Thyroid gland (tissue), 4 donors: ENCODE data around the gene GTPBP4. TPM values are rescaled to one million over a fixed set of nuclear protein-coding genes. Genes with fewer than 3 reads are reported as not detected.
"Not testable (repeated sequence)": the region's sequence is repeated elsewhere in the genome, so short reads cannot be mapped to it uniquely, and the experiment has no call there.

Experiments used
- DNase-seq, 2 donors: peaks; one replicate each; pipeline ENCODE4 v3.0.0-alpha.2; 2019
- H3K27ac ChIP-seq, 3 donors: fragments of 200-600 bp; sonication (generic); 1 replicate in 2 of 3; 2 replicates in 1 of 3; pipeline ENCODE4 v1.5.1; 2016 to 2019; ENCODE audit warnings: mild to moderate bottlenecking in 1 of 3, moderate library complexity in 1 of 3
- H3K27me3 ChIP-seq: fragments of 200-600 bp; sonication (generic); one replicate; pipeline ENCODE4 v1.5.1; 2019
- H3K36me3 ChIP-seq, 2 donors: fragments of 200-600 bp; sonication (generic); one replicate each; pipeline ENCODE4 v1.5.1; 2016 to 2019
- H3K4me1 ChIP-seq, 2 donors: fragments of 200-600 bp; sonication (generic); one replicate each; pipeline ENCODE4 v1.5.1; 2017 to 2019
- H3K4me3 ChIP-seq, 3 donors: fragments of 200-600 bp; sonication (generic); replicated peaks in 1 of 3; 1 replicate in 2 of 3; 2 replicates in 1 of 3; pipeline ENCODE4 v1.5.1; 2016; ENCODE audit warnings: mild to moderate bottlenecking in 1 of 3
- H3K9me3 ChIP-seq: fragments of 200-600 bp; sonication (generic); one replicate; pipeline ENCODE4 v1.5.1; 2017
- CTCF ChIP-seq, 6 experiments: fragments of 200-600 bp in 3 of 6; fragments of 450-650 bp in 3 of 6; sonication (generic) in 3 of 6; IDR thresholded peaks; one replicate each; pipeline ENCODE4 v1.5.1; 2016 to 2019; ENCODE audit warnings: antibody characterized with exemption in 6 of 6, mild to moderate bottlenecking in 2 of 6, inconsistent platforms in 1 of 6, moderate library complexity in 1 of 6
- POLR2A ChIP-seq, 2 donors: fragments of 450-650 bp; IDR thresholded peaks; one replicate each; pipeline ENCODE4 v1.6.1; 2017; ENCODE audit warnings: antibody characterized with exemption in 2 of 2, mild to moderate bottlenecking in 2 of 2, moderate library complexity in 1 of 2
- WGBS, 2 donors: methylation state at CpG; one replicate each; pipeline ENCODE4 v1.1.5; 2017; 5-methylcytosine and 5-hydroxymethylcytosine counted together
- intact Hi-C: fragments of 100-400 bp; cut with DNase I; formaldehyde crosslinking; loops from one replicate; pipeline ENCODE4 v1.15.1; 2023
- total RNA-seq, 4 donors: library from RNA; depleted of rRNA; stranded (reverse); fragments of >200 nt; gene quantifications; one replicate each; pipeline ENCODE4 v1.2.3, GENCODE V29; 2016

The GTPBP4 gene
- total RNA-seq, 4 donors from 2014 or later: 12.0 to 24.6 (median 19.8) TPM

- intact Hi-C loops: no loop called here
- Histone ChIP-seq H3K4me1 (no peaks in the 10 kb centered on the region), H3K36me3 (peaks cover 87% of the 10 kb centered on the region in 2 donors), H3K9me3 (no peaks in the 10 kb centered on the region), H3K27me3 (no peaks in the 10 kb centered on the region), H3K4me3 (no peak overlapping the region), H3K27ac (no peak overlapping the region)
- TF ChIP-seq CTCF (IDR thresholded peaks at IDR 0.05) (no peak), POLR2A (IDR thresholded peaks at IDR 0.05) (no peak)
- no peak for DNase-seq
- WGBS, 2 donors: 95% methylated on average over 10 of the region's 10 CpGs
Observed at GRCh38 chr10:1007583-1007982, 19.3 kb downstream of the GTPBP4 start.

- H3K27me3 ChIP-seq: no peaks in the 10 kb centered on the region
- no peak for DNase-seq
- intact Hi-C loops: no loop called here
- H3K4me1 ChIP-seq: no peaks in the 10 kb centered on the region
- no peak for TF ChIP-seq CTCF (IDR thresholded peaks at IDR 0.05)
- TF ChIP-seq POLR2A (IDR thresholded peaks at IDR 0.05): no peak
- H3K4me3 ChIP-seq: no peak overlapping the region
- no peaks in the 10 kb centered on the region for H3K9me3 ChIP-seq
- peaks cover 81 to 88% of the 10 kb centered on the region in 2 donors for H3K36me3 ChIP-seq
- WGBS, 2 donors: 90 to 98% methylated on average over 9 of the region's 9 CpGs
- no peak overlapping the region for H3K27ac ChIP-seq
Observed at GRCh38 chr10:1009071-1009494, 20.8 kb downstream of the GTPBP4 start.

GRCh38 chr10:1009947-1010346 is 21.7 kb downstream of the GTPBP4 start:
- H3K4me1 ChIP-seq, H3K9me3 ChIP-seq, H3K27ac ChIP-seq, intact Hi-C loops, DNase-seq, H3K4me3 ChIP-seq, H3K27me3 ChIP-seq: not testable (repeated sequence)
- H3K36me3 ChIP-seq: peaks cover 81 to 88% of the 10 kb centered on the region in 2 donors
- 74 to 75% methylated on average over 8 of the region's 8 CpGs for WGBS, 2 donors

- 89 to 96% methylated on average over 7 of the region's 7 CpGs for WGBS, 2 donors
- no peak for TF ChIP-seq CTCF (IDR thresholded peaks at IDR 0.05)
- no peak for TF ChIP-seq POLR2A (IDR thresholded peaks at IDR 0.05)
- H3K36me3 ChIP-seq: peaks cover 78 to 86% of the 10 kb centered on the region in 2 donors
- no peak for DNase-seq
- no peak overlapping the region for H3K4me3 ChIP-seq
- H3K27ac ChIP-seq: no peak overlapping the region
- H3K4me1 ChIP-seq: no peaks in the 10 kb centered on the region
- intact Hi-C loops: no loop called here
- H3K27me3 ChIP-seq: no peaks in the 10 kb centered on the region
- no peaks in the 10 kb centered on the region for H3K9me3 ChIP-seq
Observed at GRCh38 chr10:1010703-1011102, 22.5 kb downstream of the GTPBP4 start.

GRCh38 chr10:1011696-1012095 is 23.5 kb downstream of the GTPBP4 start:
- H3K36me3 ChIP-seq: peaks cover 81 to 86% of the 10 kb centered on the region in 2 donors
- 95 to 98% methylated on average over 16 of the region's 16 CpGs for WGBS, 2 donors
- intact Hi-C loops: no loop called here

More at GRCh38 chr10:1011696-1012095, 23.5 kb downstream of the GTPBP4 start:
- H3K27ac ChIP-seq: no peak overlapping the region
- H3K4me3 ChIP-seq: no peak overlapping the region
- no peak for DNase-seq
- no peaks in the 10 kb centered on the region for H3K4me1 ChIP-seq
- H3K27me3 ChIP-seq: no peaks in the 10 kb centered on the region
- H3K9me3 ChIP-seq: no peaks in the 10 kb centered on the region
- TF ChIP-seq POLR2A (IDR thresholded peaks at IDR 0.05): no peak
- TF ChIP-seq CTCF (IDR thresholded peaks at IDR 0.05): no peak
